Sigmoid colon (tissue), 7 donors: Measurements from ENCODE around the gene RDH11. TPM values are rescaled to one million over a fixed set of nuclear protein-coding genes. Genes with fewer than 3 reads are reported as not detected.

Source experiments
- DNase-seq: peaks from one replicate; pipeline ENCODE4 v3.0.0-alpha.2; 2019
- H3K27ac ChIP-seq, 4 donors: fragments of 200-600 bp; sonication (generic); one replicate each; pipeline ENCODE4 v1.5.1; 2016 to 2019; ENCODE audit warnings: mild to moderate bottlenecking in 1 of 4
- H3K27me3 ChIP-seq, 3 donors: fragments of 200-600 bp; sonication (generic); one replicate each; pipeline ENCODE4 v1.5.1; 2019; ENCODE audit warnings: mild to moderate bottlenecking in 1 of 3
- H3K36me3 ChIP-seq, 4 donors: fragments of 200-600 bp; sonication (generic); one replicate each; pipeline ENCODE4 v1.5.1; 2016 to 2019
- H3K4me1 ChIP-seq, 4 donors: fragments of 200-600 bp; sonication (generic); one replicate each; pipeline ENCODE4 v1.5.1; 2017 to 2019
- H3K4me3 ChIP-seq, 4 donors: fragments of 200-600 bp; sonication (generic); one replicate each; pipeline ENCODE4 v1.5.1; 2017 to 2019; ENCODE audit warnings: mild to moderate bottlenecking in 2 of 4, moderate library complexity in 1 of 4
- H3K9me3 ChIP-seq, 4 donors: fragments of 200-600 bp in 3 of 4; sonication (generic) in 3 of 4; one replicate each; pipeline versions ENCODE4 v1.5.1 to v1.6.1; 2013 to 2019
- CTCF ChIP-seq, 4 experiments: fragments of 450-650 bp in 3 of 4; fragments of 200-600 bp in 1 of 4; IDR thresholded peaks; one replicate each; pipeline ENCODE4 v1.5.1; 2016 to 2019; ENCODE audit warnings: antibody characterized with exemption in 4 of 4, mild to moderate bottlenecking in 3 of 4, moderate library complexity in 2 of 4
- EP300 ChIP-seq, 4 donors: sonication (generic); formaldehyde crosslinking; IDR thresholded peaks; one replicate each; pipeline ENCODE4 v1.6.1; 2017; ENCODE audit warnings: antibody characterized with exemption in 4 of 4
- POLR2A ChIP-seq, 2 donors: fragments of 450-650 bp; IDR thresholded peaks; one replicate each; pipeline ENCODE4 v1.6.1; 2016; ENCODE audit warnings: antibody characterized with exemption in 2 of 2, mild to moderate bottlenecking in 2 of 2, moderate library complexity in 2 of 2
- POLR2AphosphoS5 ChIP-seq, 4 donors: sonication (generic); formaldehyde crosslinking; IDR thresholded peaks; one replicate each; pipeline ENCODE4 v1.6.1; 2017; ENCODE audit warnings: antibody characterized with exemption in 4 of 4
- WGBS, 2 donors: extraction: QIAGEN DNeasy Blood & Tissue Kit; methylation state at CpG; one replicate each; pipeline ENCODE4 v1.1.7; 2013; 5-methylcytosine and 5-hydroxymethylcytosine counted together
- intact Hi-C: fragments of 100-400 bp; cut with DNase I; formaldehyde crosslinking; loops from one replicate; pipeline ENCODE4 v1.15.1; 2023
- polyA plus RNA-seq, 3 donors: library from polyadenylated mRNA; stranded (reverse); fragments of 200-250 nt; gene quantifications; one replicate each; pipeline ENCODE4 v1.2.3, GENCODE V29; 2013
- total RNA-seq, 4 donors: library from RNA; depleted of rRNA; stranded (reverse); fragments of >200 nt; gene quantifications; one replicate each; pipeline ENCODE4 v1.1.0, GENCODE V29; 2016
- donor health status: healthy with polysubstance abuse.
- donor health status: Bipolar disorder and iron deficiency.
- donor health status: healthy.

Gene RDH11
- total and polyA plus RNA-seq, 7 donors = 4.2 to 58.5 (median 34.9) TPM

- intact Hi-C loops = no loop called here
These were observed 32.7 kb upstream of the RDH11 start for GRCh38 chr14:67728258-67728657.

DNA sequence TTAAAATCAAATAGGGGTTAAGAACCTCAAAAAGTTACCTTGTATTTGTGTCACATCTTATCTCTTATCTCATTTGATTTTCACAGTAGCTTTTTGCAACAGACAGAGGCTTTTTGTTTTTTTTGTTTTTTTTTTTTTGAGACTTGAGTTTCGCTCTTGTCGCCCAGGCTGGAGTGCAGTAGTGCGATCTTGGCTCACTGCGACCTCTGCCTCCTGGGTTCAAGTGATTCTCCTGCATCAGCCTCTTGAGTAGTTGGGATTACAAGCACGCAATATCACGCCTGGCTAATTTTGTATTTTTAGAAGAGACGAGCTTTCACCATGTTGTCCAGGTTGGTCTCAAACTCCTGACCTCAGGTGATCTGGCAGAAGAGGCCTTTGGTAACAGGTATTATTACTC, 31.8 kb upstream of the RDH11 start:
- peaks cover 0 to 6% (median 3%) of the 10 kb centered on the region in 4 donors for H3K4me1 ChIP-seq
- H3K4me3 ChIP-seq = no peak overlapping the region
- no peaks in the 10 kb centered on the region for H3K9me3 ChIP-seq
- no peaks in the 10 kb centered on the region for H3K36me3 ChIP-seq
- intact Hi-C loops = no loop called here
- DNase-seq = no peak
- no peaks in the 10 kb centered on the region for H3K27me3 ChIP-seq
- WGBS, 2 donors = 97 to 98% methylated on average over 7 of the region's 7 CpGs
- no peak overlapping the region for H3K27ac ChIP-seq
- TF ChIP-seq POLR2A (IDR thresholded peaks at IDR 0.05) = no peak
- TF ChIP-seq POLR2AphosphoS5 (IDR thresholded peaks at IDR 0.05) = no peak
- no peak for TF ChIP-seq EP300 (IDR thresholded peaks at IDR 0.05)
- no peak for TF ChIP-seq CTCF (IDR thresholded peaks at IDR 0.05)

More at GRCh38 chr14:67728258-67728657, 32.7 kb upstream of the RDH11 start:
- Histone ChIP-seq H3K36me3 (no peaks in the 10 kb centered on the region), H3K9me3 (no peaks in the 10 kb centered on the region), H3K27ac (no peak overlapping the region), H3K4me3 (no peak overlapping the region), H3K4me1 (no peaks in the 10 kb centered on the region), H3K27me3 (no peaks in the 10 kb centered on the region)
- TF ChIP-seq POLR2AphosphoS5 (IDR thresholded peaks at IDR 0.05) (no peak), EP300 (IDR thresholded peaks at IDR 0.05) (no peak), CTCF (IDR thresholded peaks at IDR 0.05) (no peak)
- no peak for DNase-seq

GRCh38 chr14:67725171-67725570, 29.6 kb upstream of the RDH11 start:
- no peak for TF ChIP-seq EP300 (IDR thresholded peaks at IDR 0.05)
- no peak for TF ChIP-seq POLR2AphosphoS5 (IDR thresholded peaks at IDR 0.05)
- no peak for TF ChIP-seq CTCF (IDR thresholded peaks at IDR 0.05)
- TF ChIP-seq POLR2A (IDR thresholded peaks at IDR 0.05) = no peak
- H3K36me3 ChIP-seq = no peaks in the 10 kb centered on the region

DNA sequence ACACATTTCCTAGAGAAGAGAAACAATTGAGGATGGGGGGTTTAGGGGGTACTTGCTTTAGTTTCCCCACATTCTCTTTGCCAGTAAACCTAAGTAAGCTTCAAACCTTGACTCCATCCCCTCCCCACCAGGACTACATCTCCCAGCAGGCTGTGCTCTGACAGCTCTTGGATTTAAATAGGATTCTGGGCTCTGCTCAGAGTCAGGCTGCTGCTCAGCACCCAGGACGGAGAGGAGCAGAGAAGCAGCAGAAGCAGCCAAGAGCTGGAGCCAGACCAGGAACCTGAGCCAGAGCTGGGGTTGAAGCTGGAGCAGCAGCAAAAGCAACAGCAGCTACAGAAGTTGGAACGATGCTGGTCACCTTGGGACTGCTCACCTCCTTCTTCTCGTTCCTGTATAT, 26.7 kb upstream of the RDH11 start:
- Histone ChIP-seq H3K4me1 (peaks cover 0 to 12% (median 9%) of the 10 kb centered on the region in 4 donors), H3K36me3 (no peaks in the 10 kb centered on the region), H3K27ac (peak overlapping the region in 2 of 4 donors; percentile 35 to 47), H3K4me3 (no peak overlapping the region), H3K9me3 (no peaks in the 10 kb centered on the region), H3K27me3 (no peaks in the 10 kb centered on the region)
- 24 to 57% methylated on average over 3 of the region's 3 CpGs for WGBS, 2 donors
- DNase-seq = peak; percentile 90
- intact Hi-C loops = no loop called here
- TF ChIP-seq CTCF (IDR thresholded peaks at IDR 0.05) (no peak), POLR2AphosphoS5 (IDR thresholded peaks at IDR 0.05) (peak in 3 of 4 donors; percentile 10 to 61 (median 51)), POLR2A (IDR thresholded peaks at IDR 0.05) (no peak), EP300 (IDR thresholded peaks at IDR 0.05) (no peak)

More at GRCh38 chr14:67725171-67725570, 29.6 kb upstream of the RDH11 start:
- intact Hi-C loops = no loop called here
- no peak overlapping the region for H3K27ac ChIP-seq
- H3K9me3 ChIP-seq = no peaks in the 10 kb centered on the region
- H3K27me3 ChIP-seq = no peaks in the 10 kb centered on the region
- no peak overlapping the region for H3K4me3 ChIP-seq
- WGBS, 2 donors = 80 to 93% methylated on average over 5 of the region's 5 CpGs
- no peak for DNase-seq
- H3K4me1 ChIP-seq = peaks cover 0 to 12% (median 9%) of the 10 kb centered on the region in 4 donors

- H3K4me1 ChIP-seq = peaks cover 0 to 12% (median 9%) of the 10 kb centered on the region in 4 donors
- no peaks in the 10 kb centered on the region for H3K27me3 ChIP-seq
- H3K9me3 ChIP-seq = no peaks in the 10 kb centered on the region
- intact Hi-C loops = no loop called here
- H3K36me3 ChIP-seq = no peaks in the 10 kb centered on the region
- H3K27ac ChIP-seq = peak overlapping the region in 1 of 4 donors; percentile 47
- TF ChIP-seq CTCF (IDR thresholded peaks at IDR 0.05) (no peak), POLR2AphosphoS5 (IDR thresholded peaks at IDR 0.05) (no peak), EP300 (IDR thresholded peaks at IDR 0.05) (no peak)
- 72 to 75% methylated on average over 5 of the region's 5 CpGs for WGBS, 2 donors
- H3K4me3 ChIP-seq = no peak overlapping the region
- no peak for DNase-seq
These were observed 26.3 kb upstream of the RDH11 start for GRCh38 chr14:67721875-67722274.
